Measurements from ENCODE around the gene C1orf174. TPM values are rescaled to one million over a fixed set of nuclear protein-coding genes. Genes with fewer than 3 reads are reported as not detected.

C1orf174 gene
- total RNA-seq, 1 donor from 2014 or later = 25.8 TPM

- Mint-ChIP-seq H3K4me1 (no peaks in the 10 kb centered on the region), H3K27ac (no peak overlapping the region), H3K4me3 (no peak overlapping the region), H3K36me3 (no peaks in the 10 kb centered on the region), H3K9me3 (peaks cover 12% of the 10 kb centered on the region), H3K27me3 (ENCODE audit: low read depth) (peaks cover 17% of the 10 kb centered on the region)
- no peak for DNase-seq (ENCODE audit: low spot score in 2 of 2, unreplicated experiment in 2 of 2)
- TF ChIP-seq CTCF (IDR thresholded peaks at IDR 0.05; ENCODE audit: unreplicated experiment) = no peak
Measured at GRCh38 chr1:3939242-3940080, 39.4 kb upstream of the C1orf174 start.

- TF ChIP-seq CTCF (IDR thresholded peaks at IDR 0.05; ENCODE audit: unreplicated experiment) = no peak
- no peak overlapping the region for H3K4me3 Mint-ChIP-seq
- H3K36me3 Mint-ChIP-seq = no peaks in the 10 kb centered on the region
- H3K4me1 Mint-ChIP-seq = no peaks in the 10 kb centered on the region
- peaks cover 16% of the 10 kb centered on the region for H3K9me3 Mint-ChIP-seq
- H3K27ac Mint-ChIP-seq = no peak overlapping the region
- H3K27me3 Mint-ChIP-seq (ENCODE audit: low read depth) = peaks cover 34% of the 10 kb centered on the region
- DNase-seq (ENCODE audit: low spot score in 2 of 2, unreplicated experiment in 2 of 2) = no peak
Measured at GRCh38 chr1:3932156-3932919, 32.3 kb upstream of the C1orf174 start.

GRCh38 chr1:3931007-3931912, 31.2 kb upstream of the C1orf174 start:
- no peak overlapping the region for H3K27ac Mint-ChIP-seq
- no peak overlapping the region for H3K4me3 Mint-ChIP-seq
- no peak for DNase-seq (ENCODE audit: low spot score in 2 of 2, unreplicated experiment in 2 of 2)
- no peaks in the 10 kb centered on the region for H3K4me1 Mint-ChIP-seq
- peaks cover 12% of the 10 kb centered on the region for H3K9me3 Mint-ChIP-seq
- TF ChIP-seq CTCF (IDR thresholded peaks at IDR 0.05; ENCODE audit: unreplicated experiment) = no peak
- H3K36me3 Mint-ChIP-seq = no peaks in the 10 kb centered on the region
- peaks cover 38% of the 10 kb centered on the region for H3K27me3 Mint-ChIP-seq (ENCODE audit: low read depth)

GRCh38 chr1:3930301-3931006, 30.4 kb upstream of the C1orf174 start:
- Mint-ChIP-seq H3K27ac (no peak overlapping the region), H3K36me3 (no peaks in the 10 kb centered on the region), H3K27me3 (ENCODE audit: low read depth) (peaks cover 44% of the 10 kb centered on the region), H3K4me3 (no peak overlapping the region), H3K4me1 (peaks cover 4% of the 10 kb centered on the region), H3K9me3 (peaks cover 12% of the 10 kb centered on the region)
- no peak for DNase-seq (ENCODE audit: low spot score in 2 of 2, unreplicated experiment in 2 of 2)
- TF ChIP-seq CTCF (IDR thresholded peaks at IDR 0.05; ENCODE audit: unreplicated experiment) = no peak

- peaks cover 10% of the 10 kb centered on the region for H3K4me1 Mint-ChIP-seq
- peaks cover 38% of the 10 kb centered on the region for H3K27me3 Mint-ChIP-seq (ENCODE audit: low read depth)
- no peak overlapping the region for H3K4me3 Mint-ChIP-seq
- no peak overlapping the region for H3K27ac Mint-ChIP-seq
- TF ChIP-seq CTCF (IDR thresholded peaks at IDR 0.05; ENCODE audit: unreplicated experiment) = no peak
- DNase-seq (ENCODE audit: low spot score in 2 of 2, unreplicated experiment in 2 of 2) = no peak
- peaks cover 6% of the 10 kb centered on the region for H3K9me3 Mint-ChIP-seq
- H3K36me3 Mint-ChIP-seq = no peaks in the 10 kb centered on the region
Measured at GRCh38 chr1:3929126-3929525, 29.1 kb upstream of the C1orf174 start.
